ENCODE measurements around the gene ZNF367. TPM values are rescaled to one million over a fixed set of nuclear protein-coding genes. Genes with fewer than 3 reads are reported as not detected.

Gene ZNF367
- total and polyA plus RNA-seq, 2 experiments from 2014 or later, result 0.98 to 3.6 TPM

- Histone ChIP-seq H3K9me2 (replicated peaks; ENCODE audit: insufficient read depth) (no peaks in the 10 kb centered on the region), H3K4me3 (no peak overlapping the region), H3K27me3 (no peaks in the 10 kb centered on the region), H3K9me3 (ENCODE audit: low read depth) (no peaks in the 10 kb centered on the region), H3K79me2 (peaks cover 43% of the 10 kb centered on the region), H3K36me3 (replicated peaks; ENCODE audit: insufficient read depth, low read depth) (no peaks in the 10 kb centered on the region), H3K4me2 (no peak overlapping the region), H3K27ac (peak overlapping the region; percentile 58), H4K20me1 (ENCODE audit: insufficient read depth, poor library complexity, severe bottlenecking) (no peaks in the 10 kb centered on the region), H2AFZ (peak overlapping the region; percentile 20), H3K4me1 (ENCODE audit: insufficient read depth) (no peaks in the 10 kb centered on the region)
- TF ChIP-seq, protein P1, sequence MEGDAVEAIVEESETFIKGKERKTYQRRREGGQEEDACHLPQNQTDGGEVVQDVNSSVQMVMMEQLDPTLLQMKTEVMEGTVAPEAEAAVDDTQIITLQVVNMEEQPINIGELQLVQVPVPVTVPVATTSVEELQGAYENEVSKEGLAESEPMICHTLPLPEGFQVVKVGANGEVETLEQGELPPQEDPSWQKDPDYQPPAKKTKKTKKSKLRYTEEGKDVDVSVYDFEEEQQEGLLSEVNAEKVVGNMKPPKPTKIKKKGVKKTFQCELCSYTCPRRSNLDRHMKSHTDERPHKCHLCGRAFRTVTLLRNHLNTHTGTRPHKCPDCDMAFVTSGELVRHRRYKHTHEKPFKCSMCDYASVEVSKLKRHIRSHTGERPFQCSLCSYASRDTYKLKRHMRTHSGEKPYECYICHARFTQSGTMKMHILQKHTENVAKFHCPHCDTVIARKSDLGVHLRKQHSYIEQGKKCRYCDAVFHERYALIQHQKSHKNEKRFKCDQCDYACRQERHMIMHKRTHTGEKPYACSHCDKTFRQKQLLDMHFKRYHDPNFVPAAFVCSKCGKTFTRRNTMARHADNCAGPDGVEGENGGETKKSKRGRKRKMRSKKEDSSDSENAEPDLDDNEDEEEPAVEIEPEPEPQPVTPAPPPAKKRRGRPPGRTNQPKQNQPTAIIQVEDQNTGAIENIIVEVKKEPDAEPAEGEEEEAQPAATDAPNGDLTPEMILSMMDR (IDR thresholded peaks at IDR 0.05; ENCODE audit: poor library complexity), result no peak
- TF ChIP-seq EZH2phosphoT487 (IDR thresholded peaks at IDR 0.05; ENCODE audit: low read depth, severe bottlenecking, unreplicated experiment) (no peak), EZH2 (IDR thresholded peaks at IDR 0.05; ENCODE audit: borderline replicate concordance) (no peak)
- 81% methylated on average over 9 of the region's 9 CpGs for whole genome bisulfite sequencing (ENCODE audit: low lambda C conversion rate, missing lambda C conversion rate)
- peak; percentile 37 for DNase-seq (ENCODE audit: low spot score)
These were observed 9.5 kb downstream of the ZNF367 start for GRCh38 chr9:96408409-96409280.

GRCh38 chr9:96400132-96400910, 17.8 kb downstream of the ZNF367 start:
- Histone ChIP-seq H3K4me3 (no peak overlapping the region), H3K79me2 (peaks cover 31% of the 10 kb centered on the region), H3K36me3 (replicated peaks; ENCODE audit: insufficient read depth, low read depth) (no peaks in the 10 kb centered on the region), H3K9me2 (replicated peaks; ENCODE audit: insufficient read depth) (no peaks in the 10 kb centered on the region), H3K27me3 (no peaks in the 10 kb centered on the region), H3K27ac (no peak overlapping the region), H4K20me1 (ENCODE audit: insufficient read depth, poor library complexity, severe bottlenecking) (no peaks in the 10 kb centered on the region), H3K4me1 (ENCODE audit: insufficient read depth) (no peaks in the 10 kb centered on the region), H3K4me2 (no peak overlapping the region), H2AFZ (no peak overlapping the region), H3K9me3 (ENCODE audit: low read depth) (no peaks in the 10 kb centered on the region)
- DNase-seq (ENCODE audit: low spot score), result no peak
- no peak for TF ChIP-seq EZH2phosphoT487 (IDR thresholded peaks at IDR 0.05; ENCODE audit: low read depth, severe bottlenecking, unreplicated experiment)
- TF ChIP-seq, protein P1 (IDR thresholded peaks at IDR 0.05; ENCODE audit: poor library complexity), result no peak
- TF ChIP-seq EZH2 (IDR thresholded peaks at IDR 0.05; ENCODE audit: borderline replicate concordance), result no peak

GRCh38 chr9:96399325-96399633, 18.9 kb downstream of the ZNF367 start:
- 84% methylated on average over 3 of the region's 3 CpGs for WGBS (ENCODE audit: low lambda C conversion rate, missing lambda C conversion rate)
- Histone ChIP-seq H3K27me3 (no peaks in the 10 kb centered on the region), H3K4me3 (no peak overlapping the region), H3K9me3 (ENCODE audit: low read depth) (no peaks in the 10 kb centered on the region), H4K20me1 (ENCODE audit: insufficient read depth, poor library complexity, severe bottlenecking) (no peaks in the 10 kb centered on the region), H3K9me2 (replicated peaks; ENCODE audit: insufficient read depth) (no peaks in the 10 kb centered on the region), H3K79me2 (peaks cover 31% of the 10 kb centered on the region), H2AFZ (peak overlapping the region; percentile 39), H3K4me2 (no peak overlapping the region), H3K36me3 (replicated peaks; ENCODE audit: insufficient read depth, low read depth) (no peaks in the 10 kb centered on the region), H3K4me1 (ENCODE audit: insufficient read depth) (no peaks in the 10 kb centered on the region), H3K27ac (peak overlapping the region; percentile 8)
- DNase-seq (ENCODE audit: low spot score), result no peak
- TF ChIP-seq EZH2phosphoT487 (IDR thresholded peaks at IDR 0.05; ENCODE audit: low read depth, severe bottlenecking, unreplicated experiment) (no peak), EZH2 (IDR thresholded peaks at IDR 0.05; ENCODE audit: borderline replicate concordance) (no peak)
- TF ChIP-seq, protein P1 (IDR thresholded peaks at IDR 0.05; ENCODE audit: poor library complexity), result no peak

Measured in hepatocyte (in vitro differentiated cells).